ENCODE measurements around the gene XKR3. TPM values are rescaled to one million over a fixed set of nuclear protein-coding genes. Genes with fewer than 3 reads are reported as not detected.
"Not testable (repeated sequence)": the region's sequence is repeated elsewhere in the genome, so short reads cannot be mapped to it uniquely, and the experiment has no call there.

XKR3 gene

DNA sequence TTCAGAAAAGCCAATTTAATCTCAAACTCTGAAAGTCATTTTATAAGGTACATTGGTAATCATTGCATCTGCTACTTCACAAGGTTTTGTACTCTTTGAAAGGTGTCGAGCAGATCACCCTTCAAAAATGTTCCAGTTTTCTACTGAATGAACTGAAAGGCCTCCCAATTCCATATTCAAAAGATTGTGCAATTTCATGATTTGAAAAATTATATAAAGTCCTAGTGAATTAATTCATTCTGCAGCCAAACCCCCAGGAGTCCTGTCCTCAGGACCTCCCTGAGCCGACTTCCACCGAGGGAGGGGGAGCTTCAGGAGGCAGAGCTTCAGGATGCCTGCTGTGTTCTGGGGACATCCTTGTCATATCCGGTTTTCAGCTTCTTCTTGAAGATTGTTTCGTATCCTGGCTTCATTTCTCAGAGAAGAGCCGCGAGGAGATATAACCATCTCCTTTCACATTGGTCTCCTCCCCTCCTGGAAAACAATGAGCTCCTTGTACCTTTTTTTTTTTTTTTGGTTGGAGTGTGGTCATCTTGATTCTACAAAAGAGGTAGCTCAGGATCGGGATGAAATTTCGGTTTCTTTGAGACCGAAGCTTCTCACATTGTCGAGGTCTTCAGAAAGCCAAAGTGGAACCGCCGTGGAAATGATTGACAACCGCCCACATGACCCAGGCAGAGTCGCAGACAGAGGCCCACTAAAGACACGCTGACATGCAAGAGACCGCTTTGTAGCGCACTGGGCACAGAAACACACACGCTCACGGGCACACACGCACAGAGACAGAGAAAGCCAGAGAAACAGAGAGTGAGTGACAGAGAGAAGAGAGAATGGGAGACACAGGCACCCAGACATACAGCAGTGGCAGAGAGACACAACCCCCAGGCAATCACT, 77.7 kb downstream of the XKR3 start:
- not testable (repeated sequence) for H4K8ac ChIP-seq (ENCODE audit: low read depth, low read length); H3K79me1 ChIP-seq (ENCODE audit: low read depth, low read length); H2BK12ac ChIP-seq (ENCODE audit: low read length); H3K27ac ChIP-seq (replicated peaks; ENCODE audit: low read length); H2BK120ac ChIP-seq (ENCODE audit: low read depth, low read length); H2AK5ac ChIP-seq (ENCODE audit: low read depth, low read length); H2BK5ac ChIP-seq (ENCODE audit: low read length); H3K4ac ChIP-seq (ENCODE audit: low read length); H2AFZ ChIP-seq (ENCODE audit: low read length); DNase-seq (ENCODE audit: low spot score); H4K91ac ChIP-seq (ENCODE audit: low read depth, low read length, poor library complexity); H3K4me2 ChIP-seq (ENCODE audit: insufficient read depth, low read length, poor library complexity, severe bottlenecking); H3K9me3 ChIP-seq (replicated peaks in 1 of 2; ENCODE audit: control insufficient read depth in 2 of 2, insufficient read depth in 1 of 2, low read depth in 1 of 2, low read length in 2 of 2); H3K23ac ChIP-seq (ENCODE audit: low read depth, low read length, poor library complexity); H2BK15ac ChIP-seq (ENCODE audit: low read length); H3K4me1 ChIP-seq (ENCODE audit: control insufficient read depth in 2 of 2, insufficient read depth in 1 of 2, low read depth in 1 of 2, low read length in 2 of 2); H3K14ac ChIP-seq (ENCODE audit: low read length); H3K18ac ChIP-seq (ENCODE audit: low read length); H3K9ac ChIP-seq (ENCODE audit: low read depth, low read length, poor library complexity); H3K36me3 ChIP-seq (replicated peaks in 1 of 2; ENCODE audit: control insufficient read depth in 2 of 2, insufficient read depth in 2 of 2, low read length in 2 of 2); H3K27me3 ChIP-seq (ENCODE audit: control insufficient read depth in 3 of 3, insufficient read depth in 3 of 3, low read depth in 1 of 3, low read length in 3 of 3)
- peak overlapping the region in 1 of 2 donors; percentile 35 for H3K4me3 ChIP-seq (ENCODE audit: low read length in 2 of 2)
- no CpG with 5 or more reads among the region's 21 CpGs for WGBS, 2 donors (ENCODE audit: extremely low coverage in 2 of 2, insufficient read length in 2 of 2, insufficient replicate concordance in 1 of 2)

DNA sequence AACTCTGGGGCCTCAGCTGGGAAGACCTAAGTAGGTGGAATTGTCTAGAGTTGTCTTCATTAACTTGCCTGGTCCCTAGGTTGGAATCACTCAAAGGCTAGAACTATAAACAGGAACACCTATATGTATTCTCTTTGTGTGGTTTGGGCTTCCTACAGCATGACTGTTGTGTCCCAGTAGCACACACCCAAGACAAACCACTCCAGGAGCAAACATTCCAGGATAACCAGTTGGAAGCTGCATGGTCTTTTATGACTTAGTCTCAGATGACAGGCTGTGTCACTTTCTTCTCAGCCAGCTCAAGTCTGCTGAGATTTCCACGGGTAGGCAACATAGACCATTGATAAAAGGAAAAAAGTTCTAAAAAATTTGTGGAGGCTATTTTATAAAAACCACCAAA, 90.9 kb downstream of the XKR3 start:
- H2BK5ac ChIP-seq (ENCODE audit: low read length); H2BK120ac ChIP-seq (ENCODE audit: low read depth, low read length); DNase-seq (ENCODE audit: low spot score): not testable (repeated sequence)

More for the DNA sequence above, 90.9 kb downstream of the XKR3 start:
- not testable (repeated sequence) for H3K9me3 ChIP-seq (replicated peaks in 1 of 2; ENCODE audit: control insufficient read depth in 2 of 2, insufficient read depth in 1 of 2, low read depth in 1 of 2, low read length in 2 of 2); H3K4me2 ChIP-seq (ENCODE audit: insufficient read depth, low read length, poor library complexity, severe bottlenecking); H4K91ac ChIP-seq (ENCODE audit: low read depth, low read length, poor library complexity); H3K79me1 ChIP-seq (ENCODE audit: low read depth, low read length); H3K9ac ChIP-seq (ENCODE audit: low read depth, low read length, poor library complexity); H3K27me3 ChIP-seq (ENCODE audit: control insufficient read depth in 3 of 3, insufficient read depth in 3 of 3, low read depth in 1 of 3, low read length in 3 of 3); H3K27ac ChIP-seq (replicated peaks; ENCODE audit: low read length); H2AFZ ChIP-seq (ENCODE audit: low read length); H2BK15ac ChIP-seq (ENCODE audit: low read length); H3K14ac ChIP-seq (ENCODE audit: low read length); H2BK12ac ChIP-seq (ENCODE audit: low read length); H3K4me3 ChIP-seq (ENCODE audit: low read length in 2 of 2); H3K4me1 ChIP-seq (ENCODE audit: control insufficient read depth in 2 of 2, insufficient read depth in 1 of 2, low read depth in 1 of 2, low read length in 2 of 2); H3K4ac ChIP-seq (ENCODE audit: low read length); H3K18ac ChIP-seq (ENCODE audit: low read length); H3K36me3 ChIP-seq (replicated peaks in 1 of 2; ENCODE audit: control insufficient read depth in 2 of 2, insufficient read depth in 2 of 2, low read length in 2 of 2); H4K8ac ChIP-seq (ENCODE audit: low read depth, low read length); H2AK5ac ChIP-seq (ENCODE audit: low read depth, low read length); H3K23ac ChIP-seq (ENCODE audit: low read depth, low read length, poor library complexity)
- no CpG with 5 or more reads among the region's 1 CpG for WGBS, 2 donors (ENCODE audit: extremely low coverage in 2 of 2, insufficient read length in 2 of 2, insufficient replicate concordance in 1 of 2)

Small RNAs within 50 kb of the gene (small RNA-seq; reads per million reads assigned to genes)
- gene GPM6BP3 (ENCODE audit: insufficient read depth) = not detected

All from neuronal stem cell (in vitro differentiated cells).